Endothelial cell of umbilical vein (primary cell): Measurements from ENCODE around the gene NACAD. TPM values are rescaled to one million over a fixed set of nuclear protein-coding genes. Genes with fewer than 3 reads are reported as not detected.

Experiments
- BruUV-seq: library from RNA; stranded (reverse); fragments of 400-500 nt; replicated peaks from 2 replicates; lab custom pipeline; 2021; lab: Mats Ljungman, UMichigan
- CTCF ChIA-PET: fragments of 300-600, 350-600 bp; sonication (Branson Sonifier 250); formaldehyde crosslinking; loops from one replicate; lab custom pipeline; 2021; ENCODE audit warnings: antibody characterized with exemption, inconsistent platforms; lab: Charles Lee
- POLR2A ChIA-PET: fragments of 300-600, 350-600 bp; sonication (Branson Sonifier 250); formaldehyde crosslinking; loops from one replicate; lab custom pipeline; 2021; ENCODE audit warnings: antibody characterized with exemption, inconsistent platforms; lab: Charles Lee
- DNase-seq: peaks from one replicate; pipeline ENCODE4 v3.0.0-alpha.2; 2011; ENCODE audit warnings: low read depth, low spot score
- FAIRE-seq: peaks from 2 replicates; lab custom pipeline; 2011; peaks lifted over from hg19 to GRCh38; lab: Jason Lieb, UNC
- H2AFZ ChIP-seq: 2 replicates; pipeline ENCODE4 v1.6.0; 2012; ENCODE audit warnings: low read depth, low read length, control low read depth, inconsistent platforms
- H3K27ac ChIP-seq: 2 replicates; pipeline ENCODE4 v1.5.1; 2011; ENCODE audit warnings: low read depth, mild to moderate bottlenecking, control low read depth, low read length, moderate library complexity; ENCODE audit not compliant: insufficient read depth
- H3K27me3 ChIP-seq, 2 experiments: 2 replicates each; pipeline versions ENCODE4 v1.6.0 to v1.6.1; 2011; ENCODE audit warnings: low read length in 2 of 2, mixed read lengths in 1 of 2; ENCODE audit not compliant: control insufficient read depth in 2 of 2, insufficient read depth in 2 of 2
- H3K36me3 ChIP-seq, 2 experiments: 2 replicates in 1 of 2; 3 replicates in 1 of 2; pipeline ENCODE4 v1.5.1; 2011; ENCODE audit warnings: low read length in 2 of 2, mild to moderate bottlenecking in 1 of 2, moderate library complexity in 1 of 2; ENCODE audit not compliant: control insufficient read depth in 2 of 2, insufficient read depth in 2 of 2; ENCODE audit errors: extremely low read depth in 1 of 2
- H3K4me1 ChIP-seq: 3 replicates; pipeline ENCODE4 v1.5.1; 2011; ENCODE audit warnings: mild to moderate bottlenecking, low read length; ENCODE audit not compliant: control insufficient read depth, insufficient read depth; ENCODE audit errors: extremely low read depth
- H3K4me2 ChIP-seq: 2 replicates; pipeline ENCODE4 v1.6.1; 2011; ENCODE audit warnings: low read length, control low read depth, mixed read lengths; ENCODE audit not compliant: insufficient read depth
- H3K4me3 ChIP-seq, 3 experiments: fragments of 200-600 bp in 1 of 3; sonication (generic), shearing (Covaris generic) in 1 of 3; replicated peaks in 1 of 3; 2 replicates each; pipeline ENCODE4 v1.5.1; 2011 to 2016; ENCODE audit warnings: control low read depth in 3 of 3, low read length in 3 of 3, mild to moderate bottlenecking in 2 of 3, inconsistent platforms in 1 of 3, low read depth in 1 of 3, moderate library complexity in 1 of 3; ENCODE audit not compliant: insufficient read depth in 1 of 3
- H3K79me2 ChIP-seq: 2 replicates; pipeline ENCODE4 v1.6.0; 2012; ENCODE audit warnings: low read length, inconsistent platforms; ENCODE audit not compliant: control insufficient read depth, insufficient read depth
- H3K9ac ChIP-seq: replicated peaks from 2 replicates; pipeline ENCODE3; 2011; ENCODE audit warnings: low read length, control low read depth; ENCODE audit not compliant: insufficient read depth; ENCODE audit errors: extremely low read depth
- H3K9me1 ChIP-seq: replicated peaks from 3 replicates; pipeline ENCODE4 v1.6.0; 2011; ENCODE audit warnings: mild to moderate bottlenecking, low read length; ENCODE audit not compliant: control insufficient read depth, insufficient read depth; ENCODE audit errors: extremely low read depth
- H3K9me3 ChIP-seq: replicated peaks from 2 replicates; pipeline ENCODE4 v1.5.1; 2012; ENCODE audit warnings: low read length, inconsistent platforms; ENCODE audit not compliant: control insufficient read depth, insufficient read depth
- H4K20me1 ChIP-seq: replicated peaks from 2 replicates; pipeline ENCODE3; 2011; ENCODE audit warnings: mild to moderate bottlenecking, low read length; ENCODE audit not compliant: control insufficient read depth, insufficient read depth; ENCODE audit errors: extremely low read depth
- CTCF ChIP-seq, 2 donors: IDR thresholded peaks; 1 replicate in 1 of 2; 2 replicates in 1 of 2; pipeline ENCODE4 v1.5.1; 2011; ENCODE audit warnings: low read length in 2 of 2, mild to moderate bottlenecking in 2 of 2, moderate library complexity in 2 of 2, control low read depth in 1 of 2, inconsistent platforms in 1 of 2, low read depth in 1 of 2; ENCODE audit not compliant: insufficient read depth in 1 of 2; ENCODE audit errors: extremely low read depth in 1 of 2
- EZH2 ChIP-seq: IDR thresholded peaks from 2 replicates; pipeline ENCODE4 v1.6.1; 2012; ENCODE audit warnings: borderline replicate concordance, low read depth, mild to moderate bottlenecking, moderate library complexity, low read length, inconsistent platforms; ENCODE audit not compliant: severe bottlenecking
- FOS ChIP-seq: IDR thresholded peaks from 2 replicates; pipeline ENCODE4 v1.6.1; 2011; ENCODE audit warnings: mild to moderate bottlenecking, low read length, moderate library complexity, borderline replicate concordance; ENCODE audit not compliant: insufficient read depth
- JUN ChIP-seq: IDR thresholded peaks from 2 replicates; pipeline ENCODE4 v1.6.1; 2011; ENCODE audit warnings: borderline replicate concordance, low read depth; ENCODE audit not compliant: insufficient read length, insufficient read depth
- MYC ChIP-seq: IDR thresholded peaks from one replicate; pipeline ENCODE4 v1.6.1; 2011; ENCODE audit warnings: mild to moderate bottlenecking, low read depth, low read length
- POLR2A ChIP-seq: IDR thresholded peaks from 2 replicates; pipeline ENCODE4 v1.6.1; 2012; ENCODE audit warnings: low read depth, mild to moderate bottlenecking, control low read depth, low read length
- POLR2AphosphoS5 ChIP-seq: IDR thresholded peaks from 2 replicates; pipeline ENCODE4 v1.6.1; 2012; ENCODE audit warnings: low read depth, mild to moderate bottlenecking, control low read depth, low read length, moderate library complexity; ENCODE audit not compliant: insufficient read depth
- dilution Hi-C: fragments of 300-500 bp; cut with MboI; formaldehyde crosslinking; loops from one replicate; pipeline ENCODE4 v1.15.0; 2019; ENCODE audit warnings: low sequenced_read_pairs; ENCODE audit not compliant: extremely low pct_ligation_motif_present
- intact Hi-C: fragments of 100-400 bp; cut with micrococcal nuclease; formaldehyde crosslinking; loops from one replicate; pipeline ENCODE4 v1.10.0; 2022
- polyA plus RNA-seq, 4 experiments: library from polyadenylated mRNA; depleted of rRNA in 3 of 4; stranded (reverse) in 3 of 4; unstranded in 1 of 4; fragments of >200 nt; gene quantifications; 2 replicates each; pipeline versions ENCODE4 v1.2.1 to v1.2.3, GENCODE V29; 2011 to 2012; ENCODE audit warnings: missing spikeins in 1 of 4
- total RNA-seq: library from RNA; stranded (reverse); gene quantifications from 2 replicates; pipeline ENCODE4 v1.2.3, GENCODE V29; 2021
- TF ChIP-seq, protein P1 (sequence below): IDR thresholded peaks from 2 replicates; pipeline ENCODE4 v1.6.1; 2011; ENCODE audit not compliant: insufficient read depth, insufficient read length

Gene NACAD
- total and polyA plus RNA-seq, 2 donors (not counting 3 experiments of a cell fraction or from before 2014, with no cell fraction given) = 1.4 to 6.6 TPM

- Histone ChIP-seq H4K20me1 (peaks cover 2% of the 10 kb centered on the region), H3K36me3 (peaks cover 0 to 5% of the 10 kb centered on the region in 2 experiments), H3K27me3 (no peaks in the 10 kb centered on the region), H3K4me3 (no peak overlapping the region), H3K79me2 (peaks cover 24% of the 10 kb centered on the region), H2AFZ (no peak overlapping the region), H3K9ac (no peak overlapping the region), H3K27ac (no peak overlapping the region), H3K4me2 (no peak overlapping the region), H3K4me1 (no peaks in the 10 kb centered on the region), H3K9me1 (no peaks in the 10 kb centered on the region), H3K9me3 (no peaks in the 10 kb centered on the region)
- intact Hi-C loops (no loop called here), dilution Hi-C loops (no loop called here)
- ChIA-PET POLR2A (no interaction called here), CTCF (interaction anchor here (1.2 kb wide), 1 partner anchor 88 kb away, joined by 3 read pairs; no protein-coding TSS in a partner anchor)
- BruUV-seq = no TSS peak
- DNase-seq (no peak), FAIRE-seq (no peak)
- TF ChIP-seq MYC = no peak
- TF ChIP-seq POLR2A = no peak
- no peak for TF ChIP-seq FOS
- TF ChIP-seq, protein P1, sequence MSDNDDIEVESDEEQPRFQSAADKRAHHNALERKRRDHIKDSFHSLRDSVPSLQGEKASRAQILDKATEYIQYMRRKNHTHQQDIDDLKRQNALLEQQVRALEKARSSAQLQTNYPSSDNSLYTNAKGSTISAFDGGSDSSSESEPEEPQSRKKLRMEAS = no peak
- TF ChIP-seq JUN = no peak
- no peak for TF ChIP-seq CTCF (IDR thresholded peaks at IDR 0.05; ENCODE audit: extremely low read depth in 1 of 2, insufficient read depth in 1 of 2, low read depth in 1 of 2, low read length in 2 of 2)
- no peak for TF ChIP-seq POLR2AphosphoS5
- no peak for TF ChIP-seq EZH2
Measured at GRCh38 chr7:45061352-45061751, 27.4 kb downstream of the NACAD start.
